Activated CD8-positive, alpha-beta T cell treated with anti-CD3 and anti-CD28 coated beads for 36 hours (primary cell): ENCODE data around the gene OSBPL5. TPM values are rescaled to one million over a fixed set of nuclear protein-coding genes. Genes with fewer than 3 reads are reported as not detected.

Source experiments
- ATAC-seq: fragments of 200-7000 bp; cut with Tn5 transposase; one replicate; pipeline ENCODE4 v1.10.0; 2021; ENCODE audit warnings: mild to moderate bottlenecking, moderate library complexity
- CTCF ChIA-PET: fragments of 350-600 bp; sonication (Branson Sonifier 250); formaldehyde crosslinking; loops from one replicate; lab custom pipeline; 2021; ENCODE audit warnings: antibody characterized with exemption; lab: Charles Lee
- POLR2A ChIA-PET: fragments of 350-600 bp; sonication (Branson Sonifier 250); formaldehyde crosslinking; loops from one replicate; lab custom pipeline; 2021; ENCODE audit warnings: antibody characterized with exemption; lab: Charles Lee
- DNase-seq: peaks from one replicate; pipeline ENCODE4 v3.0.0-alpha.2; 2020
- H3K27ac Mint-ChIP-seq: one replicate; pipeline ENCODE4 v1.8.0; 2021; ENCODE audit warnings: mild to moderate bottlenecking, mixed read lengths
- H3K27me3 Mint-ChIP-seq: one replicate; pipeline ENCODE4 v1.8.0; 2021; ENCODE audit warnings: mixed read lengths
- H3K36me3 Mint-ChIP-seq: one replicate; pipeline ENCODE4 v1.8.0; 2021; ENCODE audit warnings: low read depth, mixed read lengths
- H3K4me1 Mint-ChIP-seq: one replicate; pipeline ENCODE4 v1.8.0; 2021; ENCODE audit warnings: low read depth, mixed read lengths
- H3K4me3 Mint-ChIP-seq: one replicate; pipeline ENCODE4 v1.8.0; 2021; ENCODE audit warnings: mild to moderate bottlenecking, moderate library complexity, mixed read lengths
- H3K9me3 Mint-ChIP-seq: one replicate; pipeline ENCODE4 v1.8.0; 2021; ENCODE audit warnings: mixed read lengths
- intact Hi-C: fragments of 100-400 bp; cut with micrococcal nuclease; formaldehyde crosslinking; loops from one replicate; pipeline ENCODE4 v1.10.0; 2022
- total RNA-seq, 2 experiments: library from RNA; stranded (reverse); gene quantifications; one replicate each; pipeline ENCODE4 v1.2.3, GENCODE V29; 2021
- TF ChIP-seq, protein P1 (sequence below): fragments of 200-600 bp; IDR thresholded peaks from one replicate; pipeline ENCODE4 v1.8.0; 2022; ENCODE audit warnings: antibody characterized with exemption, mild to moderate bottlenecking

OSBPL5 gene
- total RNA-seq, 2 experiments from 2014 or later: 4.8 to 5.9 TPM

DNA sequence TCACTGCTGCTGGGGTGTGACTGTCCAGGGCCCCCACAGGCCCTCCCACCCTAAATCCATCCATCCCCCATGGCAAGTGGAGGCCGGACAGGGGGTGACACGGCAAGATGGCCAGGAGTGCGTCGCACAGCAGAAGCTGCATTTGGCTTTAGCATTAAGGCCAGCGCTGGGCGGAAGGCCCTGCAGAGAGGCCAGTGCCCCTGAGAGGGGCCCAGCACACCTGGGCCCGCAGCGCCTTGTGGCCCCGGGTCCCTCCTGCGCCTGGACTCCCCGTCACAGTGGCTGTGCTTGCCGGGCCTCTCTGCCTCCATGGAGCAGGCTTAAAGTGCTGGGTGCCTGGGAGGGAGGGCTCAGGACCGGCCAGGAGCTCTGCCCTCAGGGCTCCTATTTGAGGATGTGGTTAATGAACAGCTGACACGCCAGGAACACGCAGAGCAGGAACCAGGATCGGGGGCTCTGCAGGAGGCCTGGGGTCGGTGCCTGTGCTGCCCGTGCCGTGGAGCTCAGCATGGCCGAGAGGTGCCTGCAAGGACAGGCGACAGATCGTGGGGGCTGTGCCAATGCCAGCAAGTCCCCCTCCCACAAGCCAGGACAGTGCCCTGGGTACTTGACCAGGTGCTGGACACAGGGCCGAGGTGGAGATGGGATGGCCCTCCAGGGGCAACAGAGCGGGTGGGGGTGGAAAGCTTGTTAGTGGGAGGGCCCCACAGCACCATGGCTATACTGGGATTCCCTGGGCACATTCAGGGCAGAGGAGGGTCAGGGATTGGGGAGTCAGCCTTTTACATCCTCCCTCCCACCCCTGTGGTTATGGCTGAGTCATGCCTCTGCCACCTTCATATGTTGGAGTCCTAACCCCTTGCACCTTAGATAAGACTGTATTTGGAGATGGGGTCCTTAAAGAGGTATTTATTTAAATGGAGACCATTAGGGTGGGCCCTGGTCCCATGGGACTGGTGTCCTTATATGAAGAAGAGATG is 77.0 kb downstream of the OSBPL5 start:
- ChIA-PET CTCF (interaction anchor here (5.3 kb wide), 1 partner anchor 51 kb away, joined by 49 read pairs; no protein-coding TSS in a partner anchor), POLR2A (interaction anchor here (0.5 to 1.0 kb wide), 4 partner anchors 38 to 112 kb away, joined by 3 read pairs; no protein-coding TSS in a partner anchor)
- intact Hi-C loops: no loop called here
- H3K27me3 Mint-ChIP-seq: no peaks in the 10 kb centered on the region
- TF ChIP-seq, protein P1, sequence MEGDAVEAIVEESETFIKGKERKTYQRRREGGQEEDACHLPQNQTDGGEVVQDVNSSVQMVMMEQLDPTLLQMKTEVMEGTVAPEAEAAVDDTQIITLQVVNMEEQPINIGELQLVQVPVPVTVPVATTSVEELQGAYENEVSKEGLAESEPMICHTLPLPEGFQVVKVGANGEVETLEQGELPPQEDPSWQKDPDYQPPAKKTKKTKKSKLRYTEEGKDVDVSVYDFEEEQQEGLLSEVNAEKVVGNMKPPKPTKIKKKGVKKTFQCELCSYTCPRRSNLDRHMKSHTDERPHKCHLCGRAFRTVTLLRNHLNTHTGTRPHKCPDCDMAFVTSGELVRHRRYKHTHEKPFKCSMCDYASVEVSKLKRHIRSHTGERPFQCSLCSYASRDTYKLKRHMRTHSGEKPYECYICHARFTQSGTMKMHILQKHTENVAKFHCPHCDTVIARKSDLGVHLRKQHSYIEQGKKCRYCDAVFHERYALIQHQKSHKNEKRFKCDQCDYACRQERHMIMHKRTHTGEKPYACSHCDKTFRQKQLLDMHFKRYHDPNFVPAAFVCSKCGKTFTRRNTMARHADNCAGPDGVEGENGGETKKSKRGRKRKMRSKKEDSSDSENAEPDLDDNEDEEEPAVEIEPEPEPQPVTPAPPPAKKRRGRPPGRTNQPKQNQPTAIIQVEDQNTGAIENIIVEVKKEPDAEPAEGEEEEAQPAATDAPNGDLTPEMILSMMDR: no peak
- no peak overlapping the region for H3K27ac Mint-ChIP-seq
- H3K9me3 Mint-ChIP-seq: no peaks in the 10 kb centered on the region
- H3K36me3 Mint-ChIP-seq: no peaks in the 10 kb centered on the region
- H3K4me3 Mint-ChIP-seq: no peak overlapping the region
- no peak for ATAC-seq
- H3K4me1 Mint-ChIP-seq: no peaks in the 10 kb centered on the region
- no peak for DNase-seq

DNA sequence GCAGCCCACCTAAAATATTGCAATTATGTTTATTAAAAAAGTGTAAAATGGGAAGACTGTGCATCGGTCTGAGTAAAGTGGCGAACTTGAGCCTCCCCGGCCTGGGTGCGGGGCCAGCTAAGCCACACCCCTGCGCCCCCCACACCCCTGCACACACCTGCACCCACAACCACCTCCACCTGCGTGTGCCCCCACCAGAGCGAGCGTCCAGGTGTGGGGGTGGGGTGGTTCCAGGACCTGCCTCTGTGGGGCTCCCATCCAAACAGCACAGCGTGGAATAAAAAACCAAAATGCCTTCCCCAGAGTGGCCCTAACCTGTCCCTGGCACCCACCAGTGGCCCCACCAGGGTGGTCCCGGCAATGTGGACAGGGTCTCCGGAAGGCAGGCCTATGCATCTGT is 77.7 kb downstream of the OSBPL5 start:
- ChIA-PET POLR2A (no interaction called here), CTCF (no interaction called here)
- Mint-ChIP-seq H3K36me3 (no peaks in the 10 kb centered on the region), H3K4me1 (no peaks in the 10 kb centered on the region), H3K4me3 (no peak overlapping the region), H3K27me3 (no peaks in the 10 kb centered on the region), H3K9me3 (no peaks in the 10 kb centered on the region), H3K27ac (no peak overlapping the region)
- DNase-seq: no peak
- TF ChIP-seq, protein P1: no peak
- ATAC-seq: no peak
- intact Hi-C loops: no loop called here

DNA sequence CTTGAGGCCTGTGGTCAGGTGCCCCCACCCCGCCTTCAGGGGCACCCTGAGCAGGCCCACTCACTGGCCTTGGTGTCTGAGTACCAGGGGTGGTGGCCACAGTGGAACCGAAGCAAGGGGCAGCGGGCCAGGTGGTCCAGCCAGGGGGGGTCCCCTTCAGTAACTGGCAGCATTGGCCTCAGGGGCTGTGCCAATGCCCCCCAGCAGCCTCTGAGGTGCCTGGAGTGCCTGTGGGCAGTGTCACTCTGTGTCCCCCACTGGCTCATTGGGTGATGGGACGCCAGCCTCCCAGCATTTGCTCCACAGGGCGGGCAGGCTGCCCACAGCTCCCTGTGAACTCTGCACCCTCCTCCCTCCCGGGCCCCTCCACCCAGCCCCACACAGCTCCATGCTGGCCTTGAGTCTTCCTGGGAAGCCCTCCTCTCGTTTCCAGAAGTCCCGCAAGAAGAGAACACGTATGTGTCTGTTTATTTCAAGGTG is 78.4 kb downstream of the OSBPL5 start:
- ChIA-PET CTCF (no interaction called here), POLR2A (no interaction called here)
- Mint-ChIP-seq H3K4me3 (no peak overlapping the region), H3K9me3 (no peaks in the 10 kb centered on the region), H3K4me1 (no peaks in the 10 kb centered on the region), H3K27me3 (no peaks in the 10 kb centered on the region), H3K36me3 (no peaks in the 10 kb centered on the region), H3K27ac (no peak overlapping the region)
- ATAC-seq (no peak), DNase-seq (no peak)
- intact Hi-C loops: no loop called here
- TF ChIP-seq, protein P1: no peak

DNA sequence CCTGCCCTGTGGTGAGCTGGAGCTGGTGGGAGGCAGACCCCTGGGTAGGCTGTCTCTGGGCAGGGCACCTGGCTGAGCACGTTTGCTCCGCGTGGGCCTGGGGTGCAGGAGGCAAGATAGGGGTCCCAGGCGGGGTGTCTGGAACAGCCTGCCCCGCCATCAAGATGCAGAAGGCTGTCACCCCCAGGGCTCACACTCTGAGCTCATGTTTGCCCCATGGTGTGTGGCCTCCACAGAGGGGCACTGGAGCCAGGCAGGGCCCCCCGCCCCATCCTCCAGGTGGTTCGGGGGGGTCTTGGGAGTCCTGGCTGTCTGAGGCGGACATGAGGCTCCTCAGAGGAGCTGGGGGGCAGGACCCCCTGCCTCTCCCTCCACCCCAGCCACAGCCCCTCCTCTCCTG is 79.0 kb downstream of the OSBPL5 start:
- DNase-seq (no peak), ATAC-seq (no peak)
- intact Hi-C loops: no loop called here
- Mint-ChIP-seq H3K4me1 (no peaks in the 10 kb centered on the region), H3K27ac (no peak overlapping the region), H3K36me3 (no peaks in the 10 kb centered on the region), H3K9me3 (no peaks in the 10 kb centered on the region), H3K27me3 (no peaks in the 10 kb centered on the region), H3K4me3 (no peak overlapping the region)
- POLR2A ChIA-PET: no interaction called here
- CTCF ChIA-PET: no interaction called here
- TF ChIP-seq, protein P1: no peak

DNA sequence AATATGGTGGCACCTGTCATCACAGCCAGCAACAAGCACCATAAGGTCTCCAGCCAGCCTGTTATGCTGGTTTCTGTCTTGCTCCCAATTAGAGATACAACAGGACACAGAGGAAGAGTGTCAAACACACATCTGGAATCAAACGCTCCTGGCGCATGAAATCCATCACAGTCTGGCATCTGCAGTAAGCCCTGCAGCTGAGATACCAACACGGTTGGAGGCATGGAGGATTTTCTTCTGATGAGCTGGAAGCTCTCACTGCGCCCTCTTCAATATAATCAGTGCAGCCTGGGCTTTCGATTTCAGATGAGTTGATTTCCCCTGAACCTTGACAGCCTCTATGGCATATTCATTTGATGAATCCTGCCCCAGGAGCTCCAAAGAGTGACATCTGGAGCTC is 80.1 kb downstream of the OSBPL5 start:
- ChIA-PET POLR2A (interaction anchor here (0.6 kb wide), 1 partner anchor 383 kb away, joined by 3 read pairs; no protein-coding TSS in a partner anchor), CTCF (interaction anchor here (1.3 kb wide), 1 partner anchor 47 kb away, joined by 4 read pairs; no protein-coding TSS in a partner anchor)
- ATAC-seq (no peak), DNase-seq (no peak)
- Mint-ChIP-seq H3K27ac (no peak overlapping the region), H3K36me3 (no peaks in the 10 kb centered on the region), H3K4me3 (no peak overlapping the region), H3K27me3 (peaks cover 2% of the 10 kb centered on the region), H3K4me1 (no peaks in the 10 kb centered on the region), H3K9me3 (no peaks in the 10 kb centered on the region)
- intact Hi-C loops: no loop called here
- TF ChIP-seq, protein P1: no peak
